Naive thymus-derived CD4-positive, alpha-beta T cell (primary cell): ENCODE results near the gene ADAM12. TPM values are rescaled to one million over a fixed set of nuclear protein-coding genes. Genes with fewer than 3 reads are reported as not detected.
"Not testable (repeated sequence)": the region's sequence is repeated elsewhere in the genome, so short reads cannot be mapped to it uniquely, and the experiment has no call there.

Experiments used
- ATAC-seq: fragments of 150-1000 bp; cut with Tn5 transposase; 2 replicates; pipeline ENCODE4 v1.10.0; 2021; ENCODE audit warnings: mild to moderate bottlenecking, moderate library complexity
- CTCF ChIA-PET: fragments of 350-600 bp; sonication (Branson Sonifier 250); formaldehyde crosslinking; loops from one replicate; lab custom pipeline; 2021; ENCODE audit warnings: antibody characterized with exemption; lab: Charles Lee
- POLR2A ChIA-PET: fragments of 350-600 bp; sonication (Branson Sonifier 250); formaldehyde crosslinking; loops from one replicate; lab custom pipeline; 2021; ENCODE audit warnings: antibody characterized with exemption, inconsistent platforms; lab: Charles Lee
- DNase-seq, 9 donors: peaks; one replicate each; pipeline versions ENCODE4 v3.0.0 to v3.0.0-alpha.2; 2020 to 2022; ENCODE audit warnings: mixed read lengths in 1 of 9
- H3K27ac ChIP-seq: one replicate; pipeline ENCODE4 v1.7.0; 2013; ENCODE audit warnings: mild to moderate bottlenecking, low read depth, low read length, moderate library complexity
- H3K27me3 ChIP-seq, 2 donors: one replicate each; pipeline ENCODE4 v1.7.0; 2013; ENCODE audit warnings: low read length in 2 of 2, mild to moderate bottlenecking in 2 of 2, moderate library complexity in 2 of 2; ENCODE audit not compliant: control insufficient read depth in 2 of 2, insufficient read depth in 2 of 2
- H3K36me3 ChIP-seq, 3 experiments: 1 replicate in 2 of 3; 2 replicates in 1 of 3; pipeline ENCODE4 v1.7.0; 2013; ENCODE audit warnings: low read length in 3 of 3, mild to moderate bottlenecking in 3 of 3, moderate library complexity in 1 of 3; ENCODE audit not compliant: insufficient read depth in 3 of 3, control insufficient read depth in 2 of 3
- H3K4me1 ChIP-seq, 2 donors: one replicate each; pipeline ENCODE4 v1.7.0; 2013; ENCODE audit warnings: low read length in 2 of 2, mild to moderate bottlenecking in 2 of 2, moderate library complexity in 1 of 2; ENCODE audit not compliant: control insufficient read depth in 2 of 2, insufficient read depth in 2 of 2
- H3K4me3 ChIP-seq: 2 replicates; pipeline ENCODE4 v1.7.0; 2013; ENCODE audit warnings: mild to moderate bottlenecking, low read length
- H3K9me3 ChIP-seq, 3 experiments: 1 replicate in 2 of 3; 2 replicates in 1 of 3; pipeline ENCODE4 v1.7.0; 2013; ENCODE audit warnings: low read length in 3 of 3; ENCODE audit not compliant: control insufficient read depth in 2 of 3
- H3K27ac Mint-ChIP-seq, 9 donors: one replicate each; pipeline ENCODE4 v1.8.0; 2020 to 2022; ENCODE audit warnings: mixed read lengths in 9 of 9, mild to moderate bottlenecking in 8 of 9, moderate library complexity in 5 of 9, inconsistent platforms in 2 of 9
- H3K27me3 Mint-ChIP-seq, 5 donors: one replicate each; pipeline ENCODE4 v1.8.0; 2021 to 2022; ENCODE audit warnings: mixed read lengths in 5 of 5, mild to moderate bottlenecking in 1 of 5
- H3K36me3 Mint-ChIP-seq, 5 donors: one replicate each; pipeline ENCODE4 v1.8.0; 2020 to 2022; ENCODE audit warnings: mixed read lengths in 5 of 5, mild to moderate bottlenecking in 3 of 5, inconsistent platforms in 1 of 5
- H3K4me1 Mint-ChIP-seq, 7 donors: one replicate each; pipeline ENCODE4 v1.8.0; 2020 to 2022; ENCODE audit warnings: mixed read lengths in 7 of 7, mild to moderate bottlenecking in 3 of 7, inconsistent platforms in 1 of 7
- H3K4me3 Mint-ChIP-seq, 10 donors: one replicate each; pipeline ENCODE4 v1.8.0; 2020 to 2022; ENCODE audit warnings: mild to moderate bottlenecking in 10 of 10, mixed read lengths in 10 of 10, moderate library complexity in 6 of 10, inconsistent platforms in 2 of 10
- H3K9me3 Mint-ChIP-seq, 11 donors: one replicate each; pipeline ENCODE4 v1.8.0; 2020 to 2022; ENCODE audit warnings: mixed read lengths in 11 of 11, mild to moderate bottlenecking in 4 of 11, inconsistent platforms in 1 of 11, moderate library complexity in 1 of 11
- intact Hi-C, 2 donors: fragments of 100-400 bp; cut with micrococcal nuclease; formaldehyde crosslinking; loops; one replicate each; pipeline ENCODE4 v1.15.1; 2023
- polyA plus RNA-seq, 2 donors: library from polyadenylated mRNA; unstranded; fragments of 300-500 nt; fragmentation: Illumina TruSeq; gene quantifications; one replicate each; pipeline ENCODE4 v1.2.3, GENCODE V29; 2021
- total RNA-seq, 6 experiments: library from RNA in 5 of 6; stranded (reverse) in 5 of 6; gene quantifications; 1 replicate in 5 of 6; 2 replicates in 1 of 6; pipeline ENCODE4 v1.2.3 and lab custom pipeline; 2021 to 2026

The ADAM12 gene
- total and polyA plus RNA-seq, 7 experiments from 2014 or later = 0.58 to 1.0 TPM; not detected in 5

DNA sequence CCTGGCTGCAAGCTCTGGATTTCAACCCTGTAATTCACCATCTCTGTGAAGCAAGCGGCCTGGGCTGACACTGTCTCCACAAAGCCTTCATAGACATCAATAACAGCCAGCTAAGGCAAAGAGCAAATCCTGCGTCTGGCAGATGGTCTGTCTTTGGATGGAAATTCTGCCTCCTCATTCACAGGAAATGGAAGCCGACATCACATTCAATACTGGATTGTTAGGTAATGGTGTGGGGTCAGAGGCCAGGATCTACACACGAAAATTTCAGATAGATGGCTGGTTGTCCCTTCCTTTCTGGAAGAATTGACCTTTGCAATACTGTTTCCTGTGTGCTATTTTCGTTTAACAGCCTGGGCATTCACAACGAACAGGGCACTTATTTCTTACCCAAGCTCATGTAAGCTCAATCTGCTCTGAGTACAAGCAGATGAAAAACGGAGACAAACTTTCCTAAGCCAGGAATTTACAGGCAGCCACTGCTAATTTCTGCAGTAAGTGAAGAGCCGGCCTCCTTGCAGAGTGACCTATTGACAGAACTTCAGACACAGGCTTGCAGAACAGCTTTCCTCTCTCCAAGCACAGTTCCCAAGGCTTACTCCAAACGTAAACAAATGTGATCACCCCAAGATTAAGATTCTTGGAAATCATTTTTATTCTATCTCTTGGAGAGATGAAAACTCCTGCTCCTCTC is 3.1 kb upstream of the ADAM12 start:
- H3K4me3 ChIP-seq = no peak overlapping the region
- ChIA-PET POLR2A (no interaction called here), CTCF (no interaction called here)

DNA sequence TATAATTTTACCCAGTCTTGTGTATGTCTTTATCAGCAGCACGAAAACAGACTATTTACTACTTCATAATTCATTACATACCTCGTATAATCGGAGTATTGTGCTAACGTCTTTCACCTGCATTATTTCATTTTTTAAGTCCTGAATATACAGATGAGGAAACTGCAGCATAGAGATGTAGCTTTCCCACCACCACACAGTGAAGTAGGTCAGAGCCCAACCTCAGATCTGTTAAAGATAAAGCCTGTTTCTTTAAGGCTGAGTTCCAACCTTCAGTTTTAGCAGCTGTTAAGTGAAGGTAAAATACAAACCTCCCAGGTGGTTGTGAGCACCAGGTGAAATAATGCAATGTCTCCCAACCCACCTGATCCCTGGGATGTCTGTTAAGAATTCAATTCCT is 2.0 kb upstream of the ADAM12 start:
- POLR2A ChIA-PET = no interaction called here
- H3K4me3 Mint-ChIP-seq = no peak overlapping the region
- intact Hi-C loops = no loop called here
- peaks cover 0 to 4% (median 0%) of the 10 kb centered on the region in 5 donors for H3K36me3 Mint-ChIP-seq
- peaks cover 0 to 44% (median 7%) of the 10 kb centered on the region in 11 donors for H3K9me3 Mint-ChIP-seq
- no peaks in the 10 kb centered on the region for H3K27me3 ChIP-seq
- peaks cover 4 to 10% (median 7%) of the 10 kb centered on the region in 7 donors for H3K4me1 Mint-ChIP-seq
- no peak overlapping the region for H3K4me3 ChIP-seq
- H3K27ac Mint-ChIP-seq = no peak overlapping the region
- DNase-seq (no peak), ATAC-seq (no peak)
- H3K4me1 ChIP-seq = no peaks in the 10 kb centered on the region
- peaks cover 36 to 52% (median 39%) of the 10 kb centered on the region in 5 donors for H3K27me3 Mint-ChIP-seq
- CTCF ChIA-PET = no interaction called here
- H3K36me3 ChIP-seq = no peaks in the 10 kb centered on the region
- peaks cover 0 to 7% (median 0%) of the 10 kb centered on the region in 3 experiments for H3K9me3 ChIP-seq
- H3K27ac ChIP-seq = no peak overlapping the region

More for the DNA sequence above, 3.1 kb upstream of the ADAM12 start:
- no peak for DNase-seq
- peaks cover 4 to 10% (median 7%) of the 10 kb centered on the region in 7 donors for H3K4me1 Mint-ChIP-seq
- Histone ChIP-seq H3K27me3 (no peaks in the 10 kb centered on the region), H3K36me3 (no peaks in the 10 kb centered on the region), H3K4me1 (no peaks in the 10 kb centered on the region), H3K27ac (no peak overlapping the region), H3K9me3 (peaks cover 0 to 7% (median 0%) of the 10 kb centered on the region in 3 experiments)
- peaks cover 28 to 48% (median 29%) of the 10 kb centered on the region in 5 donors for H3K27me3 Mint-ChIP-seq
- H3K4me3 Mint-ChIP-seq = no peak overlapping the region
- peaks cover 0 to 4% (median 0%) of the 10 kb centered on the region in 5 donors for H3K36me3 Mint-ChIP-seq
- intact Hi-C loops = no loop called here
- no peak for ATAC-seq
- H3K9me3 Mint-ChIP-seq = peaks cover 0 to 35% (median 9%) of the 10 kb centered on the region in 11 donors
- no peak overlapping the region for H3K27ac Mint-ChIP-seq

GRCh38 chr10:126387041-126387921 is 996 bp downstream of the ADAM12 start:
- Mint-ChIP-seq H3K4me1 (peaks cover 4 to 10% (median 7%) of the 10 kb centered on the region in 7 donors), H3K27me3 (peaks cover 37 to 58% (median 55%) of the 10 kb centered on the region in 5 donors), H3K9me3 (peaks cover 0 to 31% (median 5%) of the 10 kb centered on the region in 11 donors), H3K36me3 (peaks cover 0 to 4% (median 0%) of the 10 kb centered on the region in 5 donors), H3K27ac (peak overlapping the region in 1 of 9 donors; percentile 45), H3K4me3 (peak overlapping the region in 8 of 10 donors; percentile 1 to 71 (median 56))
- DNase-seq = no peak
- H3K4me1 ChIP-seq = no peaks in the 10 kb centered on the region
- H3K27ac ChIP-seq = no peak overlapping the region
- POLR2A ChIA-PET = no interaction called here
- CTCF ChIA-PET = no interaction called here
- ATAC-seq = no peak
- H3K36me3 ChIP-seq = no peaks in the 10 kb centered on the region
- intact Hi-C loops = no loop called here
- H3K4me3 ChIP-seq = no peak overlapping the region
- no peaks in the 10 kb centered on the region for H3K27me3 ChIP-seq
- no peaks in the 10 kb centered on the region for H3K9me3 ChIP-seq

DNA sequence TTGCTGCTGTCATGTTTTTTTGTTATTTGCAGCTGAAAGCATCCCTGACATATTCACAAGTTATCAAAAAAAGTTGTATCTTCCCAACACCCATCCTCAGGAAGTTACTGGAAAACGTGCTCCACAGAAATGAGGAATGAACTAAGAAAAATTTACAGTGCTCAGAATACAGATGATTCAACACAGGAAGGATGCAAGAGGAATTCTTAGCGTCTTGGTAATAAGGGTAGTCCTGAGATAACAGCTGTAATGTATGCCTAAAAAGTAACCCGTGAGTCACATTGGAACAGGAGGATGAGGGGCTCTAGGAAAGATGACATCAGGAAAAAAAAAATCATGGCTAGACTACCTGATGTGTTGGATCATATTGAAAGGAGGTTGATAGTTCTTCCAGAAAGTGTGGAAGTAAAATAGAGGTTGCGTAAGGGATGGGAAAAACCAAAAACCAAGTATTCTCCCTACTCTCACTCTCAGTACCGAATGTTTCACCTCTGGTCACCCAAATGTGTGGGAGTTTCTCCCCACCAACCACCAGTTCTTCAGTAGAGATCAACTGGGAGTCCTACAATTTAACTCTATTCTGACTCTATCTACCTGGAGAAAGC is 3.9 kb downstream of the ADAM12 start:
- H3K36me3 Mint-ChIP-seq = peaks cover 0 to 4% (median 0%) of the 10 kb centered on the region in 5 donors
- no peak overlapping the region for H3K4me3 Mint-ChIP-seq
- peaks cover 4 to 10% (median 7%) of the 10 kb centered on the region in 7 donors for H3K4me1 Mint-ChIP-seq
- Histone ChIP-seq H3K27ac (no peak overlapping the region), H3K4me1 (no peaks in the 10 kb centered on the region), H3K27me3 (no peaks in the 10 kb centered on the region), H3K4me3 (no peak overlapping the region), H3K9me3 (no peaks in the 10 kb centered on the region), H3K36me3 (no peaks in the 10 kb centered on the region)
- H3K27me3 Mint-ChIP-seq = peaks cover 30 to 53% (median 42%) of the 10 kb centered on the region in 5 donors
- CTCF ChIA-PET = no interaction called here
- POLR2A ChIA-PET = no interaction called here
- intact Hi-C loops = no loop called here
- DNase-seq (no peak), ATAC-seq (no peak)
- no peak overlapping the region for H3K27ac Mint-ChIP-seq
- peaks cover 0 to 20% (median 5%) of the 10 kb centered on the region in 11 donors for H3K9me3 Mint-ChIP-seq

GRCh38 chr10:126380352-126381076 is 7.8 kb downstream of the ADAM12 start:
- H3K9me3 Mint-ChIP-seq = peaks cover 0 to 16% (median 6%) of the 10 kb centered on the region in 11 donors
- Histone ChIP-seq H3K4me1 (no peaks in the 10 kb centered on the region), H3K36me3 (no peaks in the 10 kb centered on the region), H3K27ac (no peak overlapping the region), H3K4me3 (no peak overlapping the region), H3K27me3 (no peaks in the 10 kb centered on the region), H3K9me3 (no peaks in the 10 kb centered on the region)
- H3K4me1 Mint-ChIP-seq = no peaks in the 10 kb centered on the region
- ATAC-seq = no peak
- DNase-seq = no peak
- H3K27ac Mint-ChIP-seq = no peak overlapping the region
- intact Hi-C loops = no loop called here
- POLR2A ChIA-PET = no interaction called here
- CTCF ChIA-PET = no interaction called here
- peaks cover under 1 to 25% (median 18%) of the 10 kb centered on the region in 5 donors for H3K27me3 Mint-ChIP-seq
- H3K4me3 Mint-ChIP-seq = no peak overlapping the region
- H3K36me3 Mint-ChIP-seq = no peaks in the 10 kb centered on the region

DNA sequence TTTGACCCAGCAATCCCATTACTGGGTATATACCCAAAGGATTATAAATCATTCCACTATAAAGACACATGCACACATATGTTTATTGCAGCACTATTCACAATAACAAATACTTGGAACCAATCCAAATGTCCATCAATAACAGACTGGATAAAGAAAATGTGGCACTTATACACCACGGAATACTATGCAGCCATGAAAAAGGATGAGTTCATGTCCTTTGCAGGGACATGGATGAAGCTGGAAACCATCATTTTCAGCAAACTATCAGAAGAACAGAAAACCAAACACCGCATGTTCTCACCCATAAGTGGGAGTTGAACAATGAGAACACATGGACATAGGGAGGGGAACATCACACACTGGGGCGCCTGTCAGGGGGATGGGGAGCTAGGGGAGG is 9.1 kb downstream of the ADAM12 start:
- H3K9me3 ChIP-seq, H3K4me1 ChIP-seq, POLR2A ChIA-PET, H3K4me1 Mint-ChIP-seq, H3K27me3 ChIP-seq, H3K27ac Mint-ChIP-seq, CTCF ChIA-PET, H3K4me3 ChIP-seq, ATAC-seq, H3K36me3 ChIP-seq, H3K27ac ChIP-seq, H3K36me3 Mint-ChIP-seq, DNase-seq, H3K4me3 Mint-ChIP-seq, intact Hi-C loops: not testable (repeated sequence)
- peaks cover 0 to 25% (median 8%) of the 10 kb centered on the region in 11 donors for H3K9me3 Mint-ChIP-seq
- H3K27me3 Mint-ChIP-seq = peaks cover 0 to 12% (median 6%) of the 10 kb centered on the region in 5 donors
